Adrenal gland (tissue), 12 donors: ENCODE data around the gene PLPP1. TPM values are rescaled to one million over a fixed set of nuclear protein-coding genes. Genes with fewer than 3 reads are reported as not detected.

Source experiments
- DNase-seq, 7 donors: peaks; one replicate each; pipeline ENCODE4 v3.0.0-alpha.2; 2019 to 2020
- H3K27ac ChIP-seq, 5 donors: fragments of 200-600 bp; sonication (generic) in 4 of 5; 1 replicate in 3 of 5; 2 replicates in 2 of 5; pipeline versions ENCODE4 v1.5.1 to v1.8.0; 2016 to 2020; ENCODE audit warnings: mild to moderate bottlenecking in 1 of 5
- H3K27me3 ChIP-seq: fragments of 200-600 bp; 2 replicates; pipeline ENCODE4 v1.8.0; 2021
- H3K36me3 ChIP-seq, 2 donors: fragments of 200-600 bp; replicated peaks in 1 of 2; 1 replicate in 1 of 2; 2 replicates in 1 of 2; pipeline versions ENCODE4 v1.5.1 to v1.8.0; 2018 to 2022
- H3K4me1 ChIP-seq, 2 donors: fragments of 200-600 bp; replicated peaks in 1 of 2; 1 replicate in 1 of 2; 2 replicates in 1 of 2; pipeline versions ENCODE4 v1.5.1 to v1.8.0; 2018 to 2021
- H3K4me3 ChIP-seq, 4 donors: fragments of 200-600 bp; sonication (generic) in 3 of 4; one replicate each; pipeline ENCODE4 v1.5.1; 2016 to 2018
- H3K9me3 ChIP-seq, 3 donors: fragments of 200-600 bp; sonication (generic) in 1 of 3; replicated peaks in 1 of 3; 1 replicate in 2 of 3; 2 replicates in 1 of 3; pipeline versions ENCODE4 v1.5.1 to v1.8.0; 2016 to 2021
- POLR2A ChIP-seq, 2 donors: fragments of 450-650 bp; IDR thresholded peaks; one replicate each; pipeline ENCODE4 v1.6.1; 2017; ENCODE audit warnings: antibody characterized with exemption in 2 of 2, mild to moderate bottlenecking in 2 of 2, moderate library complexity in 1 of 2
- WGBS, 4 donors: extraction: QIAGEN DNeasy Blood & Tissue Kit in 2 of 4; methylation state at CpG; one replicate each; pipeline versions ENCODE4 v1.1.5 to v1.1.7; 2013 to 2017; 5-methylcytosine and 5-hydroxymethylcytosine counted together
- intact Hi-C, 2 donors: fragments of 100-400 bp; cut with DNase I; formaldehyde crosslinking; loops; one replicate each; pipeline versions ENCODE4 v1.14.1 to v1.15.0; 2022 to 2023
- microRNA-seq, 3 donors: library from miRNA; unstranded; fragments of <30 nt; microRNA quantifications; one replicate each; pipeline ENCODE4, GENCODE V29; 2017 to 2020
- polyA plus RNA-seq, 3 donors: library from polyadenylated mRNA; stranded (reverse); fragments of 200-250 nt in 2 of 3; fragments of 350-450 nt in 1 of 3; fragmentation: Illumina TruSeq in 1 of 3; extraction: RNeasy Lipid Tissue Mini Kit (QIAGEN cat#74804) in 1 of 3; gene quantifications; one replicate each; pipeline ENCODE4 v1.2.3, GENCODE V29; 2013 to 2014
- small RNA-seq, 2 donors: library from RNA; depleted of rRNA; stranded (forward); fragments of <200 nt; gene quantifications; one replicate each; pipeline ENCODE3, GENCODE V24; 2016
- total RNA-seq, 9 donors: library from RNA; depleted of rRNA in 4 of 9; stranded (reverse); fragments of >200 nt in 4 of 9; fragments of 120-200 nt in 1 of 9; fragmentation: NEBNext Ultra II Directional in 1 of 9; extraction: Animal tissue kit (Norgen Biotek cat#: 25700) in 1 of 9; gene quantifications; one replicate each; pipeline versions ENCODE4 v1.1.0 to v1.2.4, GENCODE V29; 2013 to 2023
- TF ChIP-seq, protein P1 (sequence below), 6 experiments: fragments of 450-650 bp in 4 of 6; fragments of 200-600 bp in 2 of 6; sonication (generic) in 1 of 6; IDR thresholded peaks; 1 replicate in 5 of 6; 2 replicates in 1 of 6; pipeline versions ENCODE4 v1.5.1 to v1.8.0; 2016 to 2021; ENCODE audit warnings: antibody characterized with exemption in 6 of 6, mild to moderate bottlenecking in 2 of 6, moderate library complexity in 1 of 6
- donor health status: healthy with polysubstance abuse.
- donor health status: Bipolar disorder and iron deficiency.
- donor health status: DM: yes; HTN: yes; CAD: no.
- donor health status: DM: no; HTN: no; CAD: no.
- donor health status: DM: no; HTN: no; CAD: no.
- donor health status: DM: yes; HTN: yes; CAD: no.

Gene PLPP1
- total and polyA plus RNA-seq, 12 donors = 55.2 to 716 (median 124) TPM

DNA sequence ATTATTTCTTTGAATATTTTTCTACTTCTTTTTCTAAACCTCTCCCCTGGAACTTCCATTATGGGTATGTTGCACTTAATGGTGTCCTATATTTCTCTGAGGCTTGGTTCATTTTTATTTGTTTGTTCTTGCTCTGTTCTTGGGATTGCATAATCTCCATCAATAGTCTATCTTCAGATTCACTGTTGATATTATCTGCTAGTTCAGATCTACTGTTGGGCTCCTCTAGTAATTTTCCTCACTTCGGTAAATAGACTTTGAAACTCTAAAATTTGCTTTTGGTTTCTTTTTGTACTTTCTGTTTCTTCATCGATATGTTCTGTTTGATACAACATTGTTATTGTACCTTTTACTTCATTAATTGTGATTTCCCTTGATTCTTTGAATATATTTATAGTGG lies 150.7 kb downstream of the PLPP1 start:
- Histone ChIP-seq H3K27ac (no peak overlapping the region), H3K4me3 (no peak overlapping the region), H3K27me3 (no peaks in the 10 kb centered on the region), H3K9me3 (peaks cover 0 to 13% (median 12%) of the 10 kb centered on the region in 3 donors), H3K4me1 (no peaks in the 10 kb centered on the region), H3K36me3 (peaks cover 0 to 5% of the 10 kb centered on the region in 2 donors)
- no peak for DNase-seq
- 95 to 100% (median 98%) methylated on average over 2 of the region's 2 CpGs for WGBS, 4 donors
- intact Hi-C loops = no loop called here
- no peak for TF ChIP-seq POLR2A (IDR thresholded peaks at IDR 0.05)
- TF ChIP-seq, protein P1, sequence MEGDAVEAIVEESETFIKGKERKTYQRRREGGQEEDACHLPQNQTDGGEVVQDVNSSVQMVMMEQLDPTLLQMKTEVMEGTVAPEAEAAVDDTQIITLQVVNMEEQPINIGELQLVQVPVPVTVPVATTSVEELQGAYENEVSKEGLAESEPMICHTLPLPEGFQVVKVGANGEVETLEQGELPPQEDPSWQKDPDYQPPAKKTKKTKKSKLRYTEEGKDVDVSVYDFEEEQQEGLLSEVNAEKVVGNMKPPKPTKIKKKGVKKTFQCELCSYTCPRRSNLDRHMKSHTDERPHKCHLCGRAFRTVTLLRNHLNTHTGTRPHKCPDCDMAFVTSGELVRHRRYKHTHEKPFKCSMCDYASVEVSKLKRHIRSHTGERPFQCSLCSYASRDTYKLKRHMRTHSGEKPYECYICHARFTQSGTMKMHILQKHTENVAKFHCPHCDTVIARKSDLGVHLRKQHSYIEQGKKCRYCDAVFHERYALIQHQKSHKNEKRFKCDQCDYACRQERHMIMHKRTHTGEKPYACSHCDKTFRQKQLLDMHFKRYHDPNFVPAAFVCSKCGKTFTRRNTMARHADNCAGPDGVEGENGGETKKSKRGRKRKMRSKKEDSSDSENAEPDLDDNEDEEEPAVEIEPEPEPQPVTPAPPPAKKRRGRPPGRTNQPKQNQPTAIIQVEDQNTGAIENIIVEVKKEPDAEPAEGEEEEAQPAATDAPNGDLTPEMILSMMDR (IDR thresholded peaks at IDR 0.05) = no peak

DNA sequence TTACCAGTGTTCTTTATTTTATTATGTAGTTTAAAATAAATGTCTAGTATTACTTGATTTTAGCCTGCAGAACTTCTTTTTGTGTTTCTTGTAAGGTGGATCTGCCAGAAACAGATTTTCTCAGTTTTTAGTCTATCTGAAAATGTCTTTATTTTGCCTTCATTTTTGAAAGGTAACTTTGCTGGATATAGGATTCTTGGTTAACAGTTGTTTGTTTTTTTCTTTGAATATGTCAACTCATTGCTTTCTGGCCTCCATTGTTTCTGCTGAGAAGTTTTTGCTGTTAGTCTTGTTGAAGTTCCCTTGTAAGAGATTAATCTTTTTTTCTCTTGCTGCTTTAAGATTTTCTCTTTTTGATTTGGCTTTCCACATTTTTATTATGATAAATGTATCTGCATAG lies 151.5 kb downstream of the PLPP1 start:
- no peak overlapping the region for H3K4me3 ChIP-seq
- H3K9me3 ChIP-seq = peaks cover 0 to 13% (median 12%) of the 10 kb centered on the region in 3 donors
- DNase-seq = no peak
- H3K36me3 ChIP-seq = peaks cover 0 to 4% of the 10 kb centered on the region in 2 donors
- intact Hi-C loops = no loop called here
- TF ChIP-seq POLR2A (IDR thresholded peaks at IDR 0.05) = no peak
- TF ChIP-seq, protein P1 (IDR thresholded peaks at IDR 0.05) = no peak
- H3K27me3 ChIP-seq = no peaks in the 10 kb centered on the region
- no peak overlapping the region for H3K27ac ChIP-seq
- no peaks in the 10 kb centered on the region for H3K4me1 ChIP-seq

DNA sequence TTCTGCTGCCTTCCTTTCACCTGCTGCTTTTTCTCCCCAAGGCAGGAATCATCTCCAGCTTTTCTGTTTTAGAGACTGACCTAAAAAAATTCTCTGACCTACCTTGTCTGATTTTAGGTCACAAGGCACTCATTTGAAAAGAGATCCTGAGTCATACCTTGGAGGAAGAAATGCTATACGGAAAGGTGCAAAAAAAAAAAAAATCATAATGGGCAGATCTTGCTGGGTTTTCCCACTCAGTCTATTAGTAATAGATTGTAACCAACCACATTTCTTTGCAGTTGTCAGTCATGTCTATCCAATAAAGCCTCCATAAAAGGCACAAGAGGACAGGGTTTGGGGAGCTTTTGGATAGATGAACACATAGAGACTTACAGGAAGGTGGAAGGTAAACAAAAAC lies 157.0 kb downstream of the PLPP1 start:
- intact Hi-C loops = no loop called here
- H3K27me3 ChIP-seq = no peaks in the 10 kb centered on the region
- no peak for TF ChIP-seq POLR2A (IDR thresholded peaks at IDR 0.05)
- TF ChIP-seq, protein P1 (IDR thresholded peaks at IDR 0.05) = no peak
- H3K4me1 ChIP-seq = no peaks in the 10 kb centered on the region
- peaks cover 0 to 4% of the 10 kb centered on the region in 2 donors for H3K36me3 ChIP-seq
- 57 to 71% (median 66%) methylated on average over 1 of the region's 1 CpG for WGBS, 4 donors
- H3K4me3 ChIP-seq = no peak overlapping the region
- H3K9me3 ChIP-seq = peaks cover 0 to 2% (median 0%) of the 10 kb centered on the region in 3 donors
- no peak for DNase-seq
- no peak overlapping the region for H3K27ac ChIP-seq

Small RNA genes within 50 kb of the gene (microRNA-seq; reads per million reads assigned to microRNA genes)
- 0 to 1.9 (median 0.89) reads per million in 3 donors for gene MIR5687

Small RNA genes within 50 kb of the gene (small RNA-seq; reads per million reads assigned to genes)
- 0 to 0.12 reads per million in 2 donors for gene MIR5687

Other genes starting within 250 kb of the PLPP1 start
- 10 to 100 TPM; 17.1 to 34.4 (median 25.5) TPM for gene DHX29, start 227.3 kb downstream of the PLPP1 start, total RNA-seq
- 10 to 100 TPM in 1 of 3 donors, 1 to 10 TPM in 2; 6.7 to 34.9 (median 8.8) TPM for gene DHX29, start 227.3 kb downstream of the PLPP1 start, polyA plus RNA-seq
- gene MTREX, start 227.0 kb downstream of the PLPP1 start, total RNA-seq = 10 to 100 TPM; 39.1 to 87.5 (median 65.0) TPM
- 10 to 100 TPM; 22.8 to 53.9 (median 27.0) TPM for gene MTREX, start 227.0 kb downstream of the PLPP1 start, polyA plus RNA-seq
- 10 to 100 TPM; 11.1 to 61.4 (median 15.3) TPM for gene SLC38A9, start 177.4 kb upstream of the PLPP1 start, total RNA-seq
- 10 to 100 TPM in 1 of 3 donors, 1 to 10 TPM in 2; 7.6 to 15.0 (median 8.7) TPM for gene SLC38A9, start 177.4 kb upstream of the PLPP1 start, polyA plus RNA-seq
- gene DDX4, start 203.1 kb upstream of the PLPP1 start, total RNA-seq = under 1 TPM in 1 of 9 donors, not detected in 8; 0.06 TPM
- gene DDX4, start 203.1 kb upstream of the PLPP1 start, polyA plus RNA-seq = not detected